ENCODE data around the gene CBL.

- TF ChIP-seq, protein P1, sequence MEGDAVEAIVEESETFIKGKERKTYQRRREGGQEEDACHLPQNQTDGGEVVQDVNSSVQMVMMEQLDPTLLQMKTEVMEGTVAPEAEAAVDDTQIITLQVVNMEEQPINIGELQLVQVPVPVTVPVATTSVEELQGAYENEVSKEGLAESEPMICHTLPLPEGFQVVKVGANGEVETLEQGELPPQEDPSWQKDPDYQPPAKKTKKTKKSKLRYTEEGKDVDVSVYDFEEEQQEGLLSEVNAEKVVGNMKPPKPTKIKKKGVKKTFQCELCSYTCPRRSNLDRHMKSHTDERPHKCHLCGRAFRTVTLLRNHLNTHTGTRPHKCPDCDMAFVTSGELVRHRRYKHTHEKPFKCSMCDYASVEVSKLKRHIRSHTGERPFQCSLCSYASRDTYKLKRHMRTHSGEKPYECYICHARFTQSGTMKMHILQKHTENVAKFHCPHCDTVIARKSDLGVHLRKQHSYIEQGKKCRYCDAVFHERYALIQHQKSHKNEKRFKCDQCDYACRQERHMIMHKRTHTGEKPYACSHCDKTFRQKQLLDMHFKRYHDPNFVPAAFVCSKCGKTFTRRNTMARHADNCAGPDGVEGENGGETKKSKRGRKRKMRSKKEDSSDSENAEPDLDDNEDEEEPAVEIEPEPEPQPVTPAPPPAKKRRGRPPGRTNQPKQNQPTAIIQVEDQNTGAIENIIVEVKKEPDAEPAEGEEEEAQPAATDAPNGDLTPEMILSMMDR (IDR thresholded peaks at IDR 0.05): no peak
- TF ChIP-seq POLR2A (IDR thresholded peaks at IDR 0.05): no peak
These were observed 49.1 kb upstream of the CBL start for GRCh38 chr11:119157063-119157462.
